ENCODE data around the gene KDM4C. TPM values are rescaled to one million over a fixed set of nuclear protein-coding genes. Genes with fewer than 3 reads are reported as not detected.

Gene KDM4C
- total RNA-seq, 1 donor, result 50.7 TPM

GRCh38 chr9:6811436-6811835 is 53.7 kb downstream of the KDM4C start:
- H3K27me3 ChIP-seq (ENCODE audit: insufficient read depth, low read length), result no peaks in the 10 kb centered on the region
- H3K4me3 ChIP-seq (ENCODE audit: insufficient read depth, low read length), result no peak overlapping the region
- H3K4me1 ChIP-seq (ENCODE audit: insufficient read depth, low read length), result no peaks in the 10 kb centered on the region
- no peak overlapping the region for H3K4me2 ChIP-seq (ENCODE audit: insufficient read depth, low read length)
- no peaks in the 10 kb centered on the region for H3K36me3 ChIP-seq (ENCODE audit: insufficient read depth, low read length)
- H2AFZ ChIP-seq (ENCODE audit: low read length), result no peak overlapping the region
- DNase-seq (ENCODE audit: insufficient read length, low spot score, missing footprints), result no peak
- no peaks in the 10 kb centered on the region for H4K20me1 ChIP-seq (ENCODE audit: insufficient read depth, low read length)
- TF ChIP-seq CTCF (IDR thresholded peaks at IDR 0.05; ENCODE audit: extremely low read depth, low read depth, low read length), result no peak
- H3K27ac ChIP-seq (ENCODE audit: low read depth, low read length), result no peak overlapping the region
- peaks cover 3% of the 10 kb centered on the region for H3K79me2 ChIP-seq (ENCODE audit: insufficient read depth, low read length)
- no peaks in the 10 kb centered on the region for H3K9me3 ChIP-seq (ENCODE audit: low read depth, low read length)

GRCh38 chr9:6816581-6816980 is 58.8 kb downstream of the KDM4C start:
- DNase-seq (ENCODE audit: insufficient read length, low spot score, missing footprints), result no peak
- TF ChIP-seq CTCF (IDR thresholded peaks at IDR 0.05; ENCODE audit: extremely low read depth, low read depth, low read length), result no peak
- Histone ChIP-seq H3K27ac (ENCODE audit: low read depth, low read length) (no peak overlapping the region), H3K27me3 (ENCODE audit: insufficient read depth, low read length) (no peaks in the 10 kb centered on the region), H3K4me2 (ENCODE audit: insufficient read depth, low read length) (no peak overlapping the region), H3K9me3 (ENCODE audit: low read depth, low read length) (no peaks in the 10 kb centered on the region), H3K79me2 (ENCODE audit: insufficient read depth, low read length) (no peaks in the 10 kb centered on the region), H3K36me3 (ENCODE audit: insufficient read depth, low read length) (no peaks in the 10 kb centered on the region), H3K4me3 (ENCODE audit: insufficient read depth, low read length) (no peak overlapping the region), H4K20me1 (ENCODE audit: insufficient read depth, low read length) (peaks cover 3% of the 10 kb centered on the region), H2AFZ (ENCODE audit: low read length) (no peak overlapping the region), H3K4me1 (ENCODE audit: insufficient read depth, low read length) (no peaks in the 10 kb centered on the region)

- H3K79me2 ChIP-seq (ENCODE audit: insufficient read depth, low read length), result no peaks in the 10 kb centered on the region
- no peak overlapping the region for H3K27ac ChIP-seq (ENCODE audit: low read depth, low read length)
- no peaks in the 10 kb centered on the region for H3K9me3 ChIP-seq (ENCODE audit: low read depth, low read length)
- no peak for DNase-seq (ENCODE audit: insufficient read length, low spot score, missing footprints)
- no peak for TF ChIP-seq CTCF (IDR thresholded peaks at IDR 0.05; ENCODE audit: extremely low read depth, low read depth, low read length)
- H4K20me1 ChIP-seq (ENCODE audit: insufficient read depth, low read length), result peaks cover 3% of the 10 kb centered on the region
- no peak overlapping the region for H2AFZ ChIP-seq (ENCODE audit: low read length)
- H3K27me3 ChIP-seq (ENCODE audit: insufficient read depth, low read length), result no peaks in the 10 kb centered on the region
- H3K36me3 ChIP-seq (ENCODE audit: insufficient read depth, low read length), result no peaks in the 10 kb centered on the region
- H3K4me1 ChIP-seq (ENCODE audit: insufficient read depth, low read length), result no peaks in the 10 kb centered on the region
- no peak overlapping the region for H3K4me2 ChIP-seq (ENCODE audit: insufficient read depth, low read length)
- H3K4me3 ChIP-seq (ENCODE audit: insufficient read depth, low read length), result no peak overlapping the region
Observed at GRCh38 chr9:6818292-6818922, 60.6 kb downstream of the KDM4C start.

- H4K20me1 ChIP-seq (ENCODE audit: insufficient read depth, low read length), result peaks cover 3% of the 10 kb centered on the region
- no peak overlapping the region for H3K4me3 ChIP-seq (ENCODE audit: insufficient read depth, low read length)
- no peaks in the 10 kb centered on the region for H3K9me3 ChIP-seq (ENCODE audit: low read depth, low read length)
- H3K27me3 ChIP-seq (ENCODE audit: insufficient read depth, low read length), result no peaks in the 10 kb centered on the region
- no peak overlapping the region for H3K27ac ChIP-seq (ENCODE audit: low read depth, low read length)
- no peaks in the 10 kb centered on the region for H3K79me2 ChIP-seq (ENCODE audit: insufficient read depth, low read length)
- no peaks in the 10 kb centered on the region for H3K36me3 ChIP-seq (ENCODE audit: insufficient read depth, low read length)
- H3K4me2 ChIP-seq (ENCODE audit: insufficient read depth, low read length), result no peak overlapping the region
- no peak for TF ChIP-seq CTCF (IDR thresholded peaks at IDR 0.05; ENCODE audit: extremely low read depth, low read depth, low read length)
- DNase-seq (ENCODE audit: insufficient read length, low spot score, missing footprints), result no peak
- H3K4me1 ChIP-seq (ENCODE audit: insufficient read depth, low read length), result no peaks in the 10 kb centered on the region
- H2AFZ ChIP-seq (ENCODE audit: low read length), result no peak overlapping the region
Observed at GRCh38 chr9:6819112-6819511, 61.3 kb downstream of the KDM4C start.

Data from osteoblast (primary cell).